Vagina (tissue), 2 donors: Measurements from ENCODE around the gene NEU2. TPM values are rescaled to one million over a fixed set of nuclear protein-coding genes. Genes with fewer than 3 reads are reported as not detected.

Source experiments
- DNase-seq, 2 donors: peaks; one replicate each; pipeline ENCODE4 v3.0.0-alpha.2; 2017; ENCODE audit errors: extremely low spot score in 2 of 2
- H3K27ac ChIP-seq: fragments of 200-600 bp; sonication (generic); one replicate; pipeline ENCODE4 v1.5.1; 2019
- H3K27me3 ChIP-seq: fragments of 200-600 bp; sonication (generic); one replicate; pipeline ENCODE4 v1.5.1; 2019
- H3K36me3 ChIP-seq, 2 donors: fragments of 200-600 bp; sonication (generic); one replicate each; pipeline ENCODE4 v1.5.1; 2017 to 2019
- H3K4me1 ChIP-seq: fragments of 200-600 bp; sonication (generic); one replicate; pipeline ENCODE4 v1.5.1; 2019
- H3K4me3 ChIP-seq, 2 donors: fragments of 200-600 bp; sonication (generic); 1 replicate in 1 of 2; 2 replicates in 1 of 2; pipeline ENCODE4 v1.5.1; 2016 to 2019
- H3K9me3 ChIP-seq: fragments of 200-600 bp; sonication (generic); one replicate; pipeline ENCODE4 v1.5.1; 2019
- CTCF ChIP-seq, 3 experiments: fragments of 450-650 bp in 2 of 3; fragments of 200-600 bp in 1 of 3; sonication (generic) in 1 of 3; IDR thresholded peaks; one replicate each; pipeline ENCODE4 v1.5.1; 2017 to 2019; ENCODE audit warnings: antibody characterized with exemption in 3 of 3, mild to moderate bottlenecking in 2 of 3, moderate library complexity in 2 of 3
- POLR2A ChIP-seq, 2 donors: fragments of 450-650 bp; IDR thresholded peaks; one replicate each; pipeline ENCODE4 v1.6.1; 2017; ENCODE audit warnings: antibody characterized with exemption in 2 of 2, mild to moderate bottlenecking in 2 of 2, moderate library complexity in 2 of 2
- POLR2AphosphoS5 ChIP-seq, 2 donors: sonication (generic); formaldehyde crosslinking; IDR thresholded peaks; one replicate each; pipeline ENCODE4 v1.9.0; 2017; ENCODE audit warnings: antibody characterized with exemption in 2 of 2, mild to moderate bottlenecking in 2 of 2, low read depth in 1 of 2; ENCODE audit not compliant: insufficient read depth in 1 of 2
- intact Hi-C: fragments of 100-400 bp; cut with DNase I; formaldehyde crosslinking; loops from one replicate; pipeline ENCODE4 v1.15.1; 2023
- total RNA-seq: library from RNA; depleted of rRNA; stranded (reverse); fragments of >200 nt; gene quantifications from one replicate; pipeline ENCODE4 v1.2.3, GENCODE V29; 2016

Gene NEU2
- total RNA-seq, 1 donor from 2014 or later: not detected

GRCh38 chr2:233082222-233082930, 49.9 kb downstream of the NEU2 start:
- peak in 1 of 2 donors; percentile 72 for DNase-seq
- Histone ChIP-seq H3K27ac (peak overlapping the region; percentile 64), H3K27me3 (no peaks in the 10 kb centered on the region), H3K36me3 (no peaks in the 10 kb centered on the region), H3K4me3 (no peak overlapping the region), H3K4me1 (peaks cover 21% of the 10 kb centered on the region), H3K9me3 (no peaks in the 10 kb centered on the region)
- TF ChIP-seq POLR2AphosphoS5 (IDR thresholded peaks at IDR 0.05; ENCODE audit: insufficient read depth in 1 of 2, low read depth in 1 of 2): no peak
- intact Hi-C loops: no loop called here

GRCh38 chr2:233082931-233083755, 50.7 kb downstream of the NEU2 start:
- TF ChIP-seq CTCF (IDR thresholded peaks at IDR 0.05): no peak
- TF ChIP-seq POLR2A (IDR thresholded peaks at IDR 0.05): no peak
- TF ChIP-seq POLR2AphosphoS5 (IDR thresholded peaks at IDR 0.05; ENCODE audit: insufficient read depth in 1 of 2, low read depth in 1 of 2): no peak
- intact Hi-C loops: no loop called here
- peak overlapping the region; percentile 64 for H3K27ac ChIP-seq
- H3K9me3 ChIP-seq: no peaks in the 10 kb centered on the region
- DNase-seq: peak in 1 of 2 donors; percentile 74
- no peaks in the 10 kb centered on the region for H3K27me3 ChIP-seq
- no peaks in the 10 kb centered on the region for H3K36me3 ChIP-seq
- no peak overlapping the region for H3K4me3 ChIP-seq
- peaks cover 21% of the 10 kb centered on the region for H3K4me1 ChIP-seq

- Histone ChIP-seq H3K36me3 (no peaks in the 10 kb centered on the region), H3K4me1 (peaks cover 21% of the 10 kb centered on the region), H3K9me3 (no peaks in the 10 kb centered on the region), H3K27me3 (no peaks in the 10 kb centered on the region), H3K4me3 (no peak overlapping the region), H3K27ac (peak overlapping the region; percentile 64)
- DNase-seq: no peak
- intact Hi-C loops: no loop called here
- TF ChIP-seq POLR2A (IDR thresholded peaks at IDR 0.05): no peak
- no peak for TF ChIP-seq CTCF (IDR thresholded peaks at IDR 0.05)
- no peak for TF ChIP-seq POLR2AphosphoS5 (IDR thresholded peaks at IDR 0.05; ENCODE audit: insufficient read depth in 1 of 2, low read depth in 1 of 2)
Measured at GRCh38 chr2:233083782-233084181, 51.3 kb downstream of the NEU2 start.

GRCh38 chr2:233084488-233084887, 52.0 kb downstream of the NEU2 start:
- Histone ChIP-seq H3K4me3 (no peak overlapping the region), H3K4me1 (peaks cover 21% of the 10 kb centered on the region), H3K9me3 (no peaks in the 10 kb centered on the region), H3K27ac (peak overlapping the region; percentile 64), H3K27me3 (no peaks in the 10 kb centered on the region), H3K36me3 (no peaks in the 10 kb centered on the region)
- peak in 1 of 2 donors; percentile 85 for DNase-seq
- intact Hi-C loops: no loop called here
- peak; percentile 40 to 75 for TF ChIP-seq POLR2AphosphoS5 (IDR thresholded peaks at IDR 0.05; ENCODE audit: insufficient read depth in 1 of 2, low read depth in 1 of 2)
- TF ChIP-seq CTCF (IDR thresholded peaks at IDR 0.05): no peak

Other genes starting within 250 kb of the NEU2 start
- not detected for gene SNORC, start 162.4 kb upstream of the NEU2 start, total RNA-seq
- gene NGEF, start 19.4 kb upstream of the NEU2 start, total RNA-seq: 4.9 TPM
- gene INPP5D, start 27.7 kb downstream of the NEU2 start, total RNA-seq: 33.4 TPM
- gene ATG16L1, start 219.0 kb downstream of the NEU2 start, total RNA-seq: 29.2 TPM